HG03060 (cell line): ENCODE measurements around the gene INSYN2B.

Experiments
- ATAC-seq: cut with Tn5 transposase; IDR thresholded peaks from one replicate; pipeline ENCODE4 v1.9.1; 2021; ENCODE audit warnings: low read depth, moderate number of reproducible peaks; ENCODE audit not compliant: unreplicated experiment

INSYN2B gene

GRCh38 chr5:169897481-169897880, 82.8 kb downstream of the INSYN2B start:
- no peak for ATAC-seq

GRCh38 chr5:169895926-169896325, 84.4 kb downstream of the INSYN2B start:
- ATAC-seq: no peak

GRCh38 chr5:169893571-169893970, 86.7 kb downstream of the INSYN2B start:
- no peak for ATAC-seq

DNA sequence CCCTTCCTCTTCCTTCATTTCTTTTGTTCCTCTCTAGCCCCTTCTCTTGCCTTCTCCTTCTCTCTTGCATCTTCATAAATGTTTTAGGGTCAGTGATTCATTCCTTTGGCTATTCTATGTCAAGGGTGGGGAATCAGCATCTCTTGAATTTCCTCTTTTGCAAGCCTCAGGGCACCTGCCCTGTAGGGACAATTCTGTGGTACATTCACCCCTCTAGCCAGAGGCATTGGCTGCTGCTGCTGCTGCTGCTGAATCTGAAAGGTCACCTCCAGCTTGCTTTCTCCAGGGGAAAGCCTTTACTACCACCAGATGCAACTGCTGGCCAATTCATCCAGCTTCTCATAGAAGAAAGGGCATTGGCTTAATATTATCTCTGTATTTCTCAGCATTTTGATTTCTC, 87.3 kb downstream of the INSYN2B start:
- no peak for ATAC-seq

- no peak for ATAC-seq
Measured at GRCh38 chr5:169889572-169889971, 90.7 kb downstream of the INSYN2B start.

GRCh38 chr5:169886677-169887076, 93.6 kb downstream of the INSYN2B start:
- no peak for ATAC-seq

DNA sequence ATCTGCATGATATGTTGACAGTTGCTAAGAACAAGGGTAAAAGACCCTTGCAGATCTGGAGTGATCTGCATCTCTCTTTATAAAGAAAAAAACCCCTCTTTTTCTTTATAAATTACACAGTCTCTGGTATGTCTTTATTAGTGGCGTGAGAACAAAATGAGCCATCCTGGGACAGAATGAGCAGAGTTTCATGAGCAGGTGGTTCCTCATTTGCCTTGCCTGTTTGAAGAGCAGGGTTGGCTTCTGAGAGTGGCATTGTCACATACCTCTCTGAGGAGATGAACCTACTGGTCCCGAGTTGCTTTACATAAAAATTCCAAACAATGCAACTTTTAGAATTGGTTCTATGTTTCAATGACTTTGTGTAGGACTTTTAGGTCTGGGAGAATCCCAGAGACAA, 94.3 kb downstream of the INSYN2B start:
- ATAC-seq: no peak

GRCh38 chr5:169881702-169882303, 98.5 kb downstream of the INSYN2B start:
- no peak for ATAC-seq

DNA sequence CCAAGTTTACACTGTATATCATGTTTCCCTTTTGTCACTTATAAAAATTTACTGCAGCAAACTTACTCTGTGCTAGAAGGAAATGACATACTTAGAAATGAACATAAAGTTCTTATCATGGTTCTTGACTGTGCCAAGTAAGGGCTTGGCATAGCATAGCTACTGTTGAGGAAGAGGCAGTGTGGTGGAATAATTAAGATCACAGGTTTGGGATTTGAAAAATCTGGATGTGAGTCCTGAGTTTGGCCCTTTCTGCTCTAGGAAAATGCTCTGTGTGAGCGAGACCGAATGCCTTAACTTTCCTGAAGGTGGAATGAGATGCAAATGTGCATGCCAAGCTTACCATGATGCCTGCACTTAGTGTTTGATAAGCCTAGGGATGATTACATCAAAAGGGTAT, 99.5 kb downstream of the INSYN2B start:
- no peak for ATAC-seq

DNA sequence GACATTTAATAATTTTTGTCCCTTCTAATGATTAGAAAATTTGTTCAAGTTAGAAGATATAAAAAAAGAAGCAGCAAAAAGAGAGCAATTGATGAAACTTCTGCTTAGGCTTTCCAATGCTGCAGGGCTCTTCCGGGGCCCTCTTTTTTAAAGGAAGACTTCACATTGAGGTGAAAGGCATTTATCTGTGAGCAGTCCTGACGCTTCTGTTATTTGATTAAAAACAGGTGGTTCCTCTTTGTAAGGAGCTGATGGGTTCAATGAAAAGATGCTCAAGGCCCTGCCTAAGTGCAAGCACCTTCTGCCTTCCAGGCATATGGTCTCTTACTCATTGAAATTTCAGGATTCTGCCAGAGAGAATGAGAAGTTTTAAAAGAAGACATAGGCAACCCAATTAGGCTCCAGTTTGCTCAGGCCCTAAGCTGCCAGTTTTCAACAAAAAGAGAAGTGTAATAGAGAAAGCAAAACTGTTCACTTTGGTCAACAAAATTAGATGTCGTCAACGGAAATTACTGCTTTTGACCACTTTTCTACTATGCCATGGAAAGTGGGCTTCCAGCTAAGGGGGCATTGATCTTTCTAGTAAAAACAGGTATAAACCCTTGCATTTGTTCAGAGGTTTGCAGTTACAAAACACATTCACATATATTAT, 100.2 kb downstream of the INSYN2B start:
- no peak for ATAC-seq

DNA sequence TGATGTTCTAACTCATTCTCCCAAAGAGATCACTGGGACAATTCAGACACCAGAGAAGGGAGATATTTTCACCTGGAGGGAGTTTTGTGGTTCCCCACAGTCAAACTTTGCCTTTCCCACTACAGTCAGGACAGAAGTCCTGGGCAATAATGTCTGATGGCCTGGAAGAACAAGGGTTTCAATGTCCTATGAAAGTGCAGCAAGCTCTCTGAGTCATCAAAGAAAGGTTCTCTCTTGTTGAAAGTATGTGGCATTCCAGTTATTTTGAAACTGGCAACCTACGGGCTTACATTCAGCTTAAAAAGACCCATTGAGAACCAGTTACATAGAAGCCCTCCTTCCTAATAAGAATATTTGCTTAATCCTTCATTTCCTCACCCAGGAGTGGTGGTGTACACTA, 103.9 kb downstream of the INSYN2B start:
- ATAC-seq: no peak

DNA sequence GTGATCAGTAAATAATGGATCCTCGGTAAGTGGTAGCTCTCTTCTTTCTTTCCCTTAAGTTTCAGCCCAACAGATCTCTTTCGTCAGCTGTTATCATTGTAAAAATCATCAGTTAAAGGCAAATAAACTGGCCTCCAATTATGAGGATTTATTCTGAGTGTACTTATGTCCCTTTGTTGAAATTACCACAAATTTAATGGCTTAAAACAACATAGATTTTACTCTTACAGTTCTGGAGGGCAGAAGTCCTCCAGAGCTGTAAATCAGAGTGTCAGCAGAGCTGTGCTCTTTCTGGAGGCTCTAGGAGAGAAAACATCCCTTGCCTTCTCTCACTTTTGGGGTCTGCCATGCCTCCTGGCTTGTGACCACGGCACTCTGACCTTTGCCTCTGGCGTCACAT, 104.6 kb downstream of the INSYN2B start:
- no peak for ATAC-seq

GRCh38 chr5:169875091-169875728, 105.1 kb downstream of the INSYN2B start:
- no peak for ATAC-seq

DNA sequence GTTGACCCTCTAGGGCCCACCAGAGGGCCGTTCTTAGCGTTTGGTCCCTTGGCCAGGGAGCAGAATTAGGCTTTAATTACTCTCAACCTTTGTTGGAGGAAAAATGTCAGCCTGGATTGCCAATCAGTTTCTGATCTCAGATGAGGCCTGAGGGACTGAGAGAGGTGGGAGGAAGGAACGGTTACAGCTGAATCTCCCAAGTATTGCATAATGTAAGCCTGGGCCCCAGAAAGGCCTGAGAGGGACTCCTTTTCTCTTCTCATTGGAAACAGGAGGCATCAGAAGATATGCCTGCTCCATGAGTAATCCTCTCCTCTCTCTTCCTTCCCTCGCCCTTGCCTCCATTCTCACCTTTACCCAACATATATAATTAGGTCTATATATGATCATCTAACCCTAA, 105.7 kb downstream of the INSYN2B start:
- ATAC-seq: no peak

- ATAC-seq: no peak
Measured at GRCh38 chr5:169873642-169874041, 106.7 kb downstream of the INSYN2B start.

- ATAC-seq: no peak
Measured at GRCh38 chr5:169871826-169872490, 108.3 kb downstream of the INSYN2B start.

- ATAC-seq: no peak
Measured at GRCh38 chr5:169870211-169870610, 110.1 kb downstream of the INSYN2B start.

DNA sequence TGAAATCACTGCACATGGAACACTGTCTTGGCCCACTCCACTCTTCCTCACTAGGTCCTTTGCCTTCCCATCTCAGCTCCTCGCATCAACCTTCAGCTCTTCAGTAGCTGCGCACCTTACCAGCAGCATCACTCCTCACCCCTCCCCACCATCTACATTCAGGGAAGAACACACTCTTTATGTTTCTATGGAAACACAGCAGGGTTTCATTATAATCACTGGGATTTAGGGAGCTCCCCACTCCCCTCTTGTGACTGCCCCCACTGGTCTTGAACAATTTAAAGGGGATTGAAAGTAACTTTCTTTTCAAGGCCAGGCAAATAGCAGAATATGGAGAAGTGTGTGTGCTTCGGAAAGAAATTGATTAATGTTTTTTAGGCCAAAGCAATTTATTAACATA, 111.2 kb downstream of the INSYN2B start:
- no peak for ATAC-seq

- ATAC-seq: no peak
Measured at GRCh38 chr5:169867347-169867746, 112.9 kb downstream of the INSYN2B start.

DNA sequence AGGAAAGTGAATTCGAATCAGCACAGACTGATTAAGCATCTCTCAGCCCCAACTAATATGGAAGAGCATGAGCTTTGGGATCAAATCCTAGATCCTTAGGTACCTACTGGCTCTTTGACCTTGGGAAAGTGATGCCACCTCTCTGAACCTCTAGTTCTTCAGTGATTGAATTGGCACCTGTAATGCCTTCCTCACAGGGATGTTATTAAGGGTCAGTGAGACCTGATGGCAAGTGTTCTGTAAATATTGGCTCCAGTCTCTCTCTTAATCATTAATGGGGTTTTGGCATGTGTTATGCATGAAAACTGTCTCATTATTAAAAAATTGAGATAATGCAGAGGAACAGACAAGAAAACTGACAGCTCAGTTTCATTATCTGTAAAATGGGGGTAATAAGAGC, 115.8 kb downstream of the INSYN2B start:
- no peak for ATAC-seq

DNA sequence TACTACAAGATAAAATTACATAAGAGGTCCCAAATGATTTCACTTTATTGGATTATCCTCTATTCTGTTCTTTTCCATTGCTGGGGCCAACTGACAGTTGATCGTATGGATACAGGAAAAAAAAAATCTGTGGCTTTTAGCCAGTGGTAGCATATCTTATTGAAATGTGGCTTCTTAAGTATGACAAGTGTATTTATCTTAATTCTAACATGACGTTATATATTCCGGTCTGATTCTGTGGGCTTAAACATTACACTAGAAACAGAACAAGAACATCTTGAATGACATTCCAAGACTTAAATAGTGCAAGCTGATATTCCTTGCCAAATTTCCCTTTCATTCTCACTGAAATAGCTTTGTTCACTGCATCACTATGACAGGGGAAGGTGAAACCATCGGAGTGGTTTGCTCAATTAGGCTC, 117.9 kb downstream of the INSYN2B start:
- no peak for ATAC-seq

- ATAC-seq: no peak
Measured at GRCh38 chr5:169861934-169862333, 118.4 kb downstream of the INSYN2B start.
